ENCODE data around the gene LCN1. TPM values are rescaled to one million over a fixed set of nuclear protein-coding genes. Genes with fewer than 3 reads are reported as not detected.

The LCN1 gene
- total RNA-seq, 1 donor from 2014 or later = not detected

GRCh38 chr9:135554718-135555117, 33.5 kb downstream of the LCN1 start:
- Mint-ChIP-seq H3K9me3 (ENCODE audit: unreplicated experiment) (peaks cover 5% of the 10 kb centered on the region), H3K4me1 (ENCODE audit: unreplicated experiment) (no peaks in the 10 kb centered on the region), H3K36me3 (ENCODE audit: unreplicated experiment) (no peaks in the 10 kb centered on the region), H3K4me3 (ENCODE audit: unreplicated experiment) (no peak overlapping the region), H3K27ac (ENCODE audit: unreplicated experiment) (no peak overlapping the region), H3K27me3 (ENCODE audit: unreplicated experiment) (peaks cover 3% of the 10 kb centered on the region)
- TF ChIP-seq CTCF (IDR thresholded peaks at IDR 0.05) = no peak
- no peak for DNase-seq (ENCODE audit: extremely low spot score, unreplicated experiment)

DNA sequence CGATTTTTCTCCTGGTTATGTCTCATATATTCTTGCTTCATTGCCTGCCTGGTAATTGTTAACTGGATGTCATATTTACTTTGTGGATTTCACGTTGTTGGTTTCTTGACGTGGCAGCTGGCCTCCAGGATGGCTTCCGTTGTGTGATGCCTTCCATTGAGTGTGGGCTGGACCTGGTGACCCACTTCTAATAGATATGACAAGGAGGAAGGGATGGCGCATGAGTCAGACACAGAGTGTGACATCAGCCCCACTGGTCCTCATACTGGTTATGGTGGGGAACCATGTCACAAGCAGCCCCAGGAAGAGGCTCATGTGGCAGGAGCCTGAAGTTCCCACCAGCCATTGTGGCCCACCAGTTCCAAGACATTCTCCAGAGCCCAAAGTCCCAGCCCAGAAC, 34.0 kb downstream of the LCN1 start:
- no peaks in the 10 kb centered on the region for H3K36me3 Mint-ChIP-seq (ENCODE audit: unreplicated experiment)
- peaks cover 3% of the 10 kb centered on the region for H3K27me3 Mint-ChIP-seq (ENCODE audit: unreplicated experiment)
- no peak overlapping the region for H3K4me3 Mint-ChIP-seq (ENCODE audit: unreplicated experiment)
- H3K27ac Mint-ChIP-seq (ENCODE audit: unreplicated experiment) = no peak overlapping the region
- peaks cover 5% of the 10 kb centered on the region for H3K9me3 Mint-ChIP-seq (ENCODE audit: unreplicated experiment)
- no peak for DNase-seq (ENCODE audit: extremely low spot score, unreplicated experiment)
- TF ChIP-seq CTCF (IDR thresholded peaks at IDR 0.05) = no peak
- no peaks in the 10 kb centered on the region for H3K4me1 Mint-ChIP-seq (ENCODE audit: unreplicated experiment)

- H3K27me3 Mint-ChIP-seq (ENCODE audit: unreplicated experiment) = peaks cover 3% of the 10 kb centered on the region
- H3K36me3 Mint-ChIP-seq (ENCODE audit: unreplicated experiment) = no peaks in the 10 kb centered on the region
- DNase-seq (ENCODE audit: extremely low spot score, unreplicated experiment) = no peak
- TF ChIP-seq CTCF (IDR thresholded peaks at IDR 0.05) = no peak
- no peak overlapping the region for H3K27ac Mint-ChIP-seq (ENCODE audit: unreplicated experiment)
- H3K9me3 Mint-ChIP-seq (ENCODE audit: unreplicated experiment) = peaks cover 5% of the 10 kb centered on the region
- no peak overlapping the region for H3K4me3 Mint-ChIP-seq (ENCODE audit: unreplicated experiment)
- H3K4me1 Mint-ChIP-seq (ENCODE audit: unreplicated experiment) = no peaks in the 10 kb centered on the region
Observed at GRCh38 chr9:135555910-135556309, 34.7 kb downstream of the LCN1 start.

DNA sequence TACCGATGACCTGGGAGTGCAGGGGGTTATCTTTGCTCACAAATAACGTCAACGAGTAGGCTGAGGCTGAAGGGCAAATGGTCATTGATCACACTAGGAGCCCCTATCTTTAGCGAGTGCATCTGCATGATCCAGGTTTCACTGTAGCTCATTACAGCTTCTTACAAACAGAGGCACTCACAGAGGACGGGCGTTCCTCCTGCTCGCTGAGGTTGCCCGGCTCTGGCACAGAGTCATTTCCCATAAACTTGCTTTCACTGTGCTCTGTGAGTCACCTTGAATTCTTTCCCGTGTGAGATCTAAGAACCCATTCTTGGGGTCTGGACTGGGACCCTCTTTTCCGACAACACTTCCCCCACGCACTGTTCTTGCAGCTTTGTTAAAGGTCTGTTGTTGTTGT, 38.4 kb downstream of the LCN1 start:
- Mint-ChIP-seq H3K27ac (ENCODE audit: unreplicated experiment) (no peak overlapping the region), H3K36me3 (ENCODE audit: unreplicated experiment) (no peaks in the 10 kb centered on the region), H3K4me3 (ENCODE audit: unreplicated experiment) (no peak overlapping the region), H3K9me3 (ENCODE audit: unreplicated experiment) (peaks cover 5% of the 10 kb centered on the region), H3K27me3 (ENCODE audit: unreplicated experiment) (peaks cover 3% of the 10 kb centered on the region), H3K4me1 (ENCODE audit: unreplicated experiment) (no peaks in the 10 kb centered on the region)
- TF ChIP-seq CTCF (IDR thresholded peaks at IDR 0.05) = no peak
- no peak for DNase-seq (ENCODE audit: extremely low spot score, unreplicated experiment)

GRCh38 chr9:135561391-135562234, 40.4 kb downstream of the LCN1 start, which contains the start of gene PAEP:
TSS of gene PAEP (plus strand) at chr9:135561756.
- TF ChIP-seq CTCF (IDR thresholded peaks at IDR 0.05) = no peak
- DNase-seq (ENCODE audit: extremely low spot score, unreplicated experiment) = no peak
- Mint-ChIP-seq H3K4me3 (ENCODE audit: unreplicated experiment) (no peak within 1 kb of the TSS), H3K9me3 (ENCODE audit: unreplicated experiment) (no peaks in the 10 kb centered on the region), H3K27me3 (ENCODE audit: unreplicated experiment) (no peaks in the 10 kb centered on the region), H3K36me3 (ENCODE audit: unreplicated experiment) (no peaks in the 10 kb centered on the region), H3K27ac (ENCODE audit: unreplicated experiment) (no peak within 1 kb of the TSS), H3K4me1 (ENCODE audit: unreplicated experiment) (no peaks in the 10 kb centered on the region)

Measured in osteocyte (in vitro differentiated cells).